GM19324 (cell line): ENCODE measurements around the gene OLAH.
"Not testable (repeated sequence)": the region's sequence is repeated elsewhere in the genome, so short reads cannot be mapped to it uniquely, and the experiment has no call there.

ENCODE experiments used
- ATAC-seq: cut with Tn5 transposase; IDR thresholded peaks from one replicate; pipeline ENCODE4 v1.9.1; 2021; ENCODE audit warnings: mild to moderate bottlenecking, moderate library complexity; ENCODE audit not compliant: unreplicated experiment, low FRiP score

OLAH gene

DNA sequence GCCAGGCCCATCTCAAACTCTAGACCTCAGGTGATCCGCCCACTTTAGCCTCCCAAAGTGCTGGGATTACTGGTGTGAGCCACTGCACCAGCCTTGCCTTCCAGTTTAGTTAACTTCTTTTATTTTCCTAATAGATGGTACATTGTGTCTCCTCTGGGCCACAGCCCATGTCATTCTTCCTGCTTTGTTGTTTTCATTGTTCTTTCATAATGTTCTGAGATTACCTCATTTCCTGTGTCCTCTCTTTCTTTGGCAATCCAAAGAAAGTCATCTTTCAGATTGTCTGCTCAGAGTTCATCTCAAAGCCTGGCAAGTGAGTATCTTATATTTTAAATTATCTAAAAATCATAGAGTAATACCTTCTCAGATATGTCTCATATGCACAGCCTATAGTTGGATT is at the start of gene OLAH:
Gene OLAH (plus strand): TSS at position 270 of the 400 bp plus-strand sequence. CDS start 3,346 bp downstream, outside the sequence.
- no peak for ATAC-seq

GRCh38 chr10:14995964-14996565 is 47.7 kb upstream of the OLAH start:
- ATAC-seq: no peak

GRCh38 chr10:15013530-15013929 is 30.2 kb upstream of the OLAH start:
- not testable (repeated sequence) for ATAC-seq

DNA sequence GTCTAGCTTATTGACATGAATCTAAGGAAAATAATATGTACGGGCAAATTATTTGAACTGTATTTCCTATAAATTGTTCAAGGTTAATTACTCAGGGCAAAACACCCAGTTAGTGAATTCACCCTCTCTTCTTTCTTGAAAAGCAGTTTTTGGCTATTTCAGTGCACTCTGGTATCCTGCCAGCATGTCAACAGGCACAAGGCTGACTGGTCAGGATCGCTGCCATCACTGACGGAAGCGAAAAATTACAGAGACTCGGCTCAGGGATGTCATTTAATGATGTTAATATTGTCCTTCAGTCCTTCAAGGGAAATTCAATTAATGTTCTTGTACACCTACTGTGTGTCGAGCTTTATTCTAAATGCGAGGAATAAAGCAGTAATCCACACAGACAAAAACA is 28.3 kb upstream of the OLAH start:
- no peak for ATAC-seq

DNA sequence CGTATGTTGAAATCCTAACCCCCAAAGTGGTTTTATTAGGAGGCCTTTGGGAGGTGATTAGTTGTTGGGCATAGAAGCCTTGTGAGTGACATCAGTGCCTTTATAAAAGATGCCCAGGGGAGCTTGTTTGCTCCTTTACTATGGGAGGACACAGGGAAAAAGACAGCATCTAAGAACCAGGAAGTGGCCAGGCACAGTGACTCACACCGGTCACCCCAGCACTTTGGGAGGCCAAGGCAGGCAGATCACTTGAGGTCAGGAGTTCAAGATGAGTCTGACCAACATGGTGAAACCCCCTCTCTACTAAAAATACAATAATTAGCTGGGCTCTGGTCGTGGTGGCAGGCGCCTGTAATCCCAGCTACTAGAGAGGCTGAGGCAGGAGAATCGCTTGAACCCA is 22.8 kb upstream of the OLAH start:
- ATAC-seq: not testable (repeated sequence)

DNA sequence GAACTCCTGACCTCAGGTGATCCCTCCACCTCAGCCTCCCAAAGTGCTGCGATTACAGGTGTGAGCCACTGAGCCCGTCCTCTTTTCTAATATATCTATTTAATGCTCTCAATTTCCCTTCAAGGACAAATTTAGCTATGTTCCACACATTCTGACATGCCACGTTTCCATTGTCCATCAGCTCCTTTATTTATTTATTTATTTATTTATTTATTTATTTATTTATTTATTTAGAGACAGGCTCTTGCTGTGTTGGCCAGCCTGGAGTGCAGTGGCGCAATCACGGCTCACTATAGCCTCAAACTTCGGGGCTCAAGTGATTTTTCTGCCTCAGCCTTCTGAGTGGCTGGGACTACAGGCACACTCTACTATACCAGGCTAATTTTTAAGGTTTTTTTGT is 20.7 kb upstream of the OLAH start:
- not testable (repeated sequence) for ATAC-seq

GRCh38 chr10:15024017-15025004 is 19.4 kb upstream of the OLAH start:
- not testable (repeated sequence) for ATAC-seq

- not testable (repeated sequence) for ATAC-seq
Measured at GRCh38 chr10:15025040-15025439, 18.7 kb upstream of the OLAH start.

DNA sequence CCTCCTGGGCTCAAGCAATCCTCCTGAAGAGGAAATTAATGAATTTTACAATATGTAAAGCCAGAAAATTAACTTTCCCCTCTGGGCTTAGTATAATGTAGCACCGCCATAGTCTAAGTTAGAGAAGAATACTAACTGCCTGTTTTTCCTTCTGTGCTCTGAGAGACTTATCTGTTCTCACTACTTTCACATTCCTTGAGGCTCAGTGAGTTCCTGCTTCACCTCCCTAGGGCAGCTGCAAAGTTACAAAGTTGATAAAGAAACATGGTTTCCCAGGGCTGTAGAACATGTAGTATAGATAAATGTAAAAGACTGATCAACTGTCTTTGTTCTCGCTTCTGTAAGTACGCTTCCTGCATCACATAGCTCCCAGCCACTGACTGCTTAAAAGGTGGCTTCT is 16.0 kb upstream of the OLAH start:
- no peak for ATAC-seq

DNA sequence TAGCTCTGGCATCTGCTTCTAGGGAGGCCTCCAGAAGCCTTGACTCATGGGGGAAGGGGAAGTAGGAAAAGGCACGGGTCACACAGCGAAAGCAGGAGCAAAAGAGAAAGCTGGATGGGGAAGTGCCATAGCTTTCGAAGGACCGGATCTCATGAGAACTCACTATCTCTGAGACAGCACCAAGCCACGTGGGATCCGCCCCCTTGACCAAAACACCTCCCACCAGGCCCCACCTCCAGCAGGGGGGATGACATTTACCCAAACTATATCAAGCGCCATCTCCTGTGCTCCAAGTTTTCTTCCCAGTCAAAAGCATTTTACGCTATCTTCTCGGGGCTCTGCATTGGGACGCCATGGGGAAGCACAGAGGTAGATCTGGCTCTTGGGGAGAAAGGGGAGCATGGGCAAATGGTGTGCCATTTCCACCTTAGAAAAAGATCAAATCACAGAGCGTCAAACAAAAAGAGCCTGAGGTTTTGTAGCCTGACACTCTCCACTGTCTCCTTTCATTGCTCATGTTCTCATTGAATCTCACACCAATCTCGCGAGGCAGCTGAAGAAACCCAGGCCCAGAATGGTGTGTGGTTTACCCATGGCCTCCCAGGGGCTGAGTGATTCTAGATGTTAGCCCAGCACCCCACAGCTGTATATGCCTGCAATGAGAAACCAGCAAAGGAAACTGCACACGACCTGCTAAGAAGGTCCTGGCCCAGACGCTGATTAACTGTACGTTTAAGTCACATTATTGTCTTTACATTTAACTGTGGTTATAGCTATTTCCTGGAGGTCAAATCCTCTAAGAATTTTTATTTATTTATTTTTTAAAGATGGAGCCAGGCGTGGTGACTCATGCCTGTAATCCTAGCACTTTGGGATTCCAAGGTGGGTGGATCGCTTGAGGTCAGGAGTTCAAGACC is 8.1 kb upstream of the OLAH start:
- ATAC-seq: no peak

DNA sequence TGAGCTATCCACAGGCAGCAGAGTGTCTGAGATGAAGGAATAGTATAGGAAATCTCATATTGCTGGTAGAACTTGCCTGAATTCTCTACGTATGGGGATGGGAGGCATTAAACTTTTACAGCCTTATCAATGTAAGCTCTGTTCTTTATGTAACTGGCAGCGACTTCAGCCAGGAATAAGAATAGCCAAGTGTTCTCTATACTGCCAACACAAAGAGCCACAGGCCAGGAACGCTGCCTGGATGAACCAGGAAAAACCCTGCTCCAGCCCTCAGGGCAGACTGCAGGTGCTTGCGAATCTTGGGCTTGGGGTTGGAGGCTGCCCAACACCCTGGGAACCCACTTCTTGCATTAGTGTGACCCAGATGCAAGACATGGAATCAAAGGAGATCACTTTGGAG is 6.1 kb upstream of the OLAH start:
- no peak for ATAC-seq

GRCh38 chr10:15038416-15038815 is 5.3 kb upstream of the OLAH start:
- ATAC-seq: no peak

GRCh38 chr10:15045380-15045779 is 1.6 kb downstream of the OLAH start:
- ATAC-seq: no peak

DNA sequence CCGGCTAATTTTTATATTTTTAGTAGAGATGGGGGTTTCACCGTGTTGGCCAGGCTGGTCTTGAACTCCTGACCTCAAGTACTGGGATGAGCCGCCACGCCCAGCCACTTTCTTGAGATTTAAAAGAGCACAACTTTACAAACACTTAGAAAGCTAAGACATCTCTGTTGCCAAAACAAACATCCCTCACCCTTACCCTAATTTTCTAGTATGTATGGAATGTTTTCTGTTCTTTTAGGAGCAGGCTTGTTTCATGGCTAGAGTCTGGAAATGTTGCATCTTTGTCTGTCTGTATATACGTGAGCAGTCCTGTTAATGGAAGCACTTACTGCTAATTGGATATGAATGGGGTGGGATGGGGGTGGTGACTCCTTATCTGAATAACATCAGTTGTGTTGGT is 2.9 kb downstream of the OLAH start:
- no peak for ATAC-seq

DNA sequence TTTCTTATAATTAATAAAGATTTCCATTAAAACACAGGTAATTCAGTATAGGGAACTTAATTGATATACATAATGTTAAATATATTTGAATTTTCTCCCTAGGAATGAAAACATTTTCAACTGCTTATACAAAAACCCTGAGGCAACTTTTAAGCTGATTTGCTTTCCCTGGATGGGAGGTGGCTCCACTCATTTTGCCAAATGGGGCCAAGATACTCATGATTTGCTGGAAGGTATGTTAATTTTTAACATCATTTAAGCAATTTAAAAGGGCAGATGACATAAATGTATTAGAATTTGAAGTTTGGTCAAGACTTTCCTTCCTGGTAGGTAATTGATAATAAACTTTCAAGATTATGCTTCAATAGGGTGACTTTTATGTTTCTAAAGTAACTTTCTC is 5.8 kb downstream of the OLAH start:
- no peak for ATAC-seq

DNA sequence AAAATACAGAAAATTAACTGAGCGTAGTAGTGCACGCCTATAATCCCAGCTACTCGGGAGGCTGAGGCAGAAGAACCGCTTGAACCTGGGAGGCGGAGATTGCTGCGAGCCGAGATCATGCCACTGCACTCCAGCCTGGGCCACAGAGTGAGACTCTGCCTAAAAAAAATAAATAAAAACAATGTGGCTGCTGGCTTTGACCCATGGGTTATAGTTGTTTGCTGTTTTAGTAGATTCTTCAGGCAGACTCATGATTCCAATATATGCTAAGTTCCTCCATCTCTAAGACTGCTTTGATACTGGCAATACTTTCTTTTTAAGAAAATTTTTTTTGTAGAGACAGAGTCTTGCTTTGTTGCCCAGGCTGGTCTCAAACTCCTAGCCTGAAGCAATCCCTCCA is 8.4 kb downstream of the OLAH start:
- ATAC-seq: no peak

DNA sequence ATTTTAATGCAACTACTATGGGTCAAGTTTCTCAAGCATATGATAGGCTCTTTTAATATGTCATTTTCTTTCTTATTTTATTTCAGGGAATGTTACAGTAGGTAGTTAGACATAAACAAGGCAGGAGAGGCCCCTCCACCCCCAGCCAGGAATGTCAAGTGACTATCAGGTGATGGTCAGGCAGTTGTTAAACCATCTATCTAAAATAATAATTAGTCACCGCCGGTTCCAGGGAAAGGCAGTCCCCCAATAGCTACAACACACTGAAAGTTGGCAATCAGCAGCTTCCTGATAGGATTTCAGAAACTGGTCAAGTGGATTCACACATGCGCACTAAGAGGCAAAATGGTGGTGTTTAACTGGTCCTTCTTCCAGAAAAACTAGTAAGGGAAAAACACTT is 9.3 kb downstream of the OLAH start:
- no peak for ATAC-seq

GRCh38 chr10:15058689-15059088 is 14.9 kb downstream of the OLAH start:
- ATAC-seq: no peak

- no peak for ATAC-seq
Measured at GRCh38 chr10:15059914-15060313, 16.2 kb downstream of the OLAH start.

- no peak for ATAC-seq
Measured at GRCh38 chr10:15060638-15061037, 16.9 kb downstream of the OLAH start.

- ATAC-seq: no peak
Measured at GRCh38 chr10:15067154-15067553, 23.4 kb downstream of the OLAH start.
